ENCODE measurements around the gene PSAP. TPM values are rescaled to one million over a fixed set of nuclear protein-coding genes. Genes with fewer than 3 reads are reported as not detected.

PSAP gene
- total RNA-seq, 2 experiments from 2014 or later, result 191 to 206 TPM

DNA sequence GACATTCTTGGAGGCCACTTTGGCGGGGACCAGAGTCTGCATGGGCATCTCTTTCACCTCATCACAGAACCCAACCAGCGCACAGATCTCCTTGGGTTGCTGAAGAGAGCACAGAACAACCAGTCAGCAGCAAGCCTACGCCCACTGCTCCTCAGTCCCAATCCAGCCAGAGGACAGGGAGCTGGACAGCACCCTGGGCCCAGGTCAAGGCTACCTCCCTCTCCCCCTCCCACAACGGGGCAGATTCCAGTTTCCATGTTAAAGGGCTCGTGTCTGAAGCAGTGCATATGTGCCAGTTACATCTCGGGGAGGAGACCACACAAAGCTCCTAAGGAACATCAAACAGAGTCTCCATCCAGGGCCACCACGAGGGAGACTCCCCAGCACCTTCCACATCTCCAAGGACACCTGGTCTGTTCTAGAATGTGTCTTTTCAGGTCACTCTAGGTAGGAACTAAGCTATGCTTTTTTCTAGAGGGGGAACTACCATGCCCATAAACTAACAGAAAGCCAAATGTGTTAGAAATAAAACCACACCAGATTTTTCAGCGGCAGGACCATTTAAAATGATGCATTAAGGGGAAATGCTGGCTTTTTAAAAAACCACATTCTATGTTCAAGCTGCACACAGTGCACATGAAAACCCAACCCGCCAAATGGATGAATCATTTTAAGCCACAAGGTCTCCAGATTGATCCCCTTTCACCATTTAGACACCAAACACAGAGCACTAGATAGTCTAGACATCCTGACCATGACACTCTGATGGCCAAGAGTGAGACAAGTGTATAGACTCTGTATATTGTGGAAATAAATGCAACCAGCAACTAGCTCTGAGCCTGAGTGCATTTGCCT is 28.9 kb downstream of the PSAP start:
- Histone ChIP-seq H3K9me3 (ENCODE audit: control insufficient read depth in 1 of 2, insufficient read depth in 1 of 2, low read length in 2 of 2) (peaks cover 0 to 3% of the 10 kb centered on the region in 2 experiments), H3K4me1 (ENCODE audit: insufficient read depth, low read length) (no peaks in the 10 kb centered on the region), H3K27me3 (ENCODE audit: control insufficient read depth in 1 of 2, insufficient read depth in 2 of 2, low read length in 2 of 2) (no peaks in the 10 kb centered on the region), H3K36me3 (ENCODE audit: insufficient read depth, low read length) (peaks cover 97% of the 10 kb centered on the region), H3K4me3 (ENCODE audit: low read length) (no peak overlapping the region), H3K27ac (ENCODE audit: low read depth in 1 of 2, low read length in 2 of 2) (no peak overlapping the region)
- H3K27me3 Mint-ChIP-seq, result no peaks in the 10 kb centered on the region
- H3K27ac Mint-ChIP-seq, result no peak overlapping the region
- peaks cover 98% of the 10 kb centered on the region for H3K36me3 Mint-ChIP-seq (ENCODE audit: low read depth)
- no peaks in the 10 kb centered on the region for H3K9me3 Mint-ChIP-seq
- CTCF ChIA-PET, result interaction anchor here (0.8 kb wide), 1 partner anchor 485 kb away, joined by 3 read pairs; no protein-coding TSS in a partner anchor
- no peaks in the 10 kb centered on the region for H3K4me1 Mint-ChIP-seq (ENCODE audit: low read depth)
- ATAC-seq (ENCODE audit: poor library complexity) (no peak), DNase-seq (no peak)
- no peak overlapping the region for H3K4me3 Mint-ChIP-seq
- TF ChIP-seq, protein P1, sequence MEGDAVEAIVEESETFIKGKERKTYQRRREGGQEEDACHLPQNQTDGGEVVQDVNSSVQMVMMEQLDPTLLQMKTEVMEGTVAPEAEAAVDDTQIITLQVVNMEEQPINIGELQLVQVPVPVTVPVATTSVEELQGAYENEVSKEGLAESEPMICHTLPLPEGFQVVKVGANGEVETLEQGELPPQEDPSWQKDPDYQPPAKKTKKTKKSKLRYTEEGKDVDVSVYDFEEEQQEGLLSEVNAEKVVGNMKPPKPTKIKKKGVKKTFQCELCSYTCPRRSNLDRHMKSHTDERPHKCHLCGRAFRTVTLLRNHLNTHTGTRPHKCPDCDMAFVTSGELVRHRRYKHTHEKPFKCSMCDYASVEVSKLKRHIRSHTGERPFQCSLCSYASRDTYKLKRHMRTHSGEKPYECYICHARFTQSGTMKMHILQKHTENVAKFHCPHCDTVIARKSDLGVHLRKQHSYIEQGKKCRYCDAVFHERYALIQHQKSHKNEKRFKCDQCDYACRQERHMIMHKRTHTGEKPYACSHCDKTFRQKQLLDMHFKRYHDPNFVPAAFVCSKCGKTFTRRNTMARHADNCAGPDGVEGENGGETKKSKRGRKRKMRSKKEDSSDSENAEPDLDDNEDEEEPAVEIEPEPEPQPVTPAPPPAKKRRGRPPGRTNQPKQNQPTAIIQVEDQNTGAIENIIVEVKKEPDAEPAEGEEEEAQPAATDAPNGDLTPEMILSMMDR (IDR thresholded peaks at IDR 0.05), result no peak
- intact Hi-C loops (cut with DNase I, micrococcal nuclease), result no loop called here
- POLR2A ChIA-PET, result no interaction called here

DNA sequence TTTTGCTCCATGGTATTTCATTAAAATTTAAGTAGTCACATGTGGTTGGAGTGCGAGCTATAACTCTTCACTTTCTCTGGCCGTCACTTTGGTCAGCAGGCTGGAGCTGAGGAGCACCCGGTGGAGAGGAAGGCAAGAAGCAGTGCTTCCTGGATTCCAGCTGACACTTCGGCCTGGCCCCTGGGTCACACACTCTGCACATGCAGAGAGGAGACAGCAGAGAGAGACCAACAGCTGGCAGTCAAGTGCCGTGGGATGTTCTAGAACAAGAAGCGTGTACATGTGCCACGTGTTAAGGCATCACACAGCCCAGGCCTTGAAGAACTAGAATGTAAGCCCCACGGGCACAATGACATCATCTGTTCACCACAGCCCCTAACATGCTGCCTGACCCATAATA is 30.1 kb downstream of the PSAP start:
- Histone ChIP-seq H3K27me3 (ENCODE audit: control insufficient read depth in 1 of 2, insufficient read depth in 2 of 2, low read length in 2 of 2) (no peaks in the 10 kb centered on the region), H3K4me1 (ENCODE audit: insufficient read depth, low read length) (no peaks in the 10 kb centered on the region), H3K9me3 (ENCODE audit: control insufficient read depth in 1 of 2, insufficient read depth in 1 of 2, low read length in 2 of 2) (peaks cover 0 to 3% of the 10 kb centered on the region in 2 experiments), H3K36me3 (ENCODE audit: insufficient read depth, low read length) (peaks cover 97% of the 10 kb centered on the region), H3K27ac (ENCODE audit: low read depth in 1 of 2, low read length in 2 of 2) (no peak overlapping the region), H3K4me3 (ENCODE audit: low read length) (no peak overlapping the region)
- ATAC-seq (ENCODE audit: poor library complexity) (no peak), DNase-seq (no peak)
- H3K9me3 Mint-ChIP-seq, result no peaks in the 10 kb centered on the region
- H3K27ac Mint-ChIP-seq, result no peak overlapping the region
- TF ChIP-seq, protein P1 (IDR thresholded peaks at IDR 0.05), result no peak
- ChIA-PET POLR2A (no interaction called here), CTCF (no interaction called here)
- H3K4me3 Mint-ChIP-seq, result no peak overlapping the region
- intact Hi-C loops (cut with DNase I, micrococcal nuclease), result no loop called here
- H3K27me3 Mint-ChIP-seq, result no peaks in the 10 kb centered on the region
- H3K36me3 Mint-ChIP-seq (ENCODE audit: low read depth), result peaks cover 98% of the 10 kb centered on the region
- no peaks in the 10 kb centered on the region for H3K4me1 Mint-ChIP-seq (ENCODE audit: low read depth)

DNA sequence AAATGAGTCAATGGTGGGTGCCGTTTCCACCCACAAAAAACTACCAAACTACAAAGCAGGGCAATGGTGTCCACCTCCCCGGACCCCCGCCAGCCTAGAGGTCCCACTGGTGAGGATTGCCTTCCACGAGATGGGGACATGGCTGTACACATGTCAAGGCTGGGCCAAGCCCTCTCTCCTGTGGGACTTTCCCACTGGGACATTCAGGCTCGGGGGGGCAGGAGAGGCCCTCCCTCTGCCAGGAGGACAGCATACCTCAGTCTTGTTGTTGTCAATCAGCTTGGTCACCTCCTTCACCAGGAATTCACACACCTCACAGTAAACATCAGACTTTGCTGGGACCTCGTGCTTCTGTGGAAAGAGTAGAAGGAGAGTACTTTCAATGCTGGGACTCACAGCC is 31.1 kb downstream of the PSAP start:
- CTCF ChIA-PET, result no interaction called here
- TF ChIP-seq, protein P1 (IDR thresholded peaks at IDR 0.05), result no peak
- no peaks in the 10 kb centered on the region for H3K27me3 Mint-ChIP-seq
- Histone ChIP-seq H3K36me3 (ENCODE audit: insufficient read depth, low read length) (peaks cover 95% of the 10 kb centered on the region), H3K27me3 (ENCODE audit: control insufficient read depth in 1 of 2, insufficient read depth in 2 of 2, low read length in 2 of 2) (no peaks in the 10 kb centered on the region), H3K4me1 (ENCODE audit: insufficient read depth, low read length) (no peaks in the 10 kb centered on the region), H3K9me3 (ENCODE audit: control insufficient read depth in 1 of 2, insufficient read depth in 1 of 2, low read length in 2 of 2) (peaks cover 0 to 3% of the 10 kb centered on the region in 2 experiments), H3K4me3 (ENCODE audit: low read length) (no peak overlapping the region), H3K27ac (ENCODE audit: low read depth in 1 of 2, low read length in 2 of 2) (no peak overlapping the region)
- no peak overlapping the region for H3K27ac Mint-ChIP-seq
- ATAC-seq (ENCODE audit: poor library complexity) (no peak), DNase-seq (no peak)
- peaks cover 95% of the 10 kb centered on the region for H3K36me3 Mint-ChIP-seq (ENCODE audit: low read depth)
- intact Hi-C loops (cut with DNase I, micrococcal nuclease), result no loop called here
- H3K4me3 Mint-ChIP-seq, result no peak overlapping the region
- H3K9me3 Mint-ChIP-seq, result no peaks in the 10 kb centered on the region
- H3K4me1 Mint-ChIP-seq (ENCODE audit: low read depth), result no peaks in the 10 kb centered on the region
- POLR2A ChIA-PET, result no interaction called here

All from CD4-positive, alpha-beta T cell (primary cell).